NT2/D1 (cell line): Measurements from ENCODE around the gene CNPY1.

Experiments
- YY1 ChIP-seq: IDR thresholded peaks from 2 replicates; pipeline ENCODE4 v1.6.1; 2011; ENCODE audit not compliant: insufficient read length, insufficient read depth
- ZNF274 ChIP-seq: IDR thresholded peaks from 2 replicates; pipeline ENCODE4 v1.6.1; 2011; ENCODE audit warnings: mild to moderate bottlenecking, low read depth, low read length

DNA sequence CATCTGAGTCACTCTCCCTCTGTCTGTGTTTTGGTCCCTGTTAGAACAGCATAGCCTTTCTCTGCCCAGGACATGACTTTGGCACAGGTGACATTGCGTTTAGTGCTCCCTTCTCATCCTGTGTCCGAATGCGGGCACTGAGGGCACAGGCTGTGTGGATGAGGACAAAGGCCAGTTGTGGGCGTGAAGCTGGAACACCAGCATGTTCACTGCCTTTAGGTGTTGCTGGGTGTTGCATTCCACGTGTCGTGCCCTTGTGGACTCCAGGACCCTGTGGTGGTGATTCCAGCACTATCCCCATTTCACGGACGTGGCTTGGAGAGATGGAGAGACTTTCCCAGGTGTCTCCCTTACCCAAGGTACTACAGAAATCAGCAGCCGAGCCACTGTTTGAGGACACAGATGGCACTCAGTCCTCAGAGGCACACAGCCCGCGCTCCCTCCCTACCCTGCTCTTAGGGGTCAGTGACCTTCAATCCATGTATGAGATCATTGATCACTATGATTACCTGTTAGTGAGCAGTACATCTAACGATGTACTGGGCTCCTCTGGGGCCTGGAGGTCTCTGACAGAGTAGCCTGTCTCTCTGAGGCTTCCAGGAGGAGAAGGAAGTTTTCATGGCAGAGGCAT is 917 bp upstream of the CNPY1 start:
- no peak for TF ChIP-seq ZNF274
- TF ChIP-seq YY1 = no peak
